OCI-LY7 (cell line): ENCODE measurements around the gene TTF1. TPM values are rescaled to one million over a fixed set of nuclear protein-coding genes. Genes with fewer than 3 reads are reported as not detected.

Experiments used
- BruUV-seq: library from RNA; stranded (reverse); fragments of 400-500 nt; replicated peaks from 2 replicates; lab custom pipeline; 2021; lab: Mats Ljungman, UMichigan
- CTCF ChIA-PET: fragments of 300-600 bp; sonication (Branson Sonifier 250); formaldehyde crosslinking; loops from one replicate; lab custom pipeline; 2022; ENCODE audit warnings: antibody characterized with exemption; ENCODE audit not compliant: unreplicated experiment; lab: Charles Lee
- POLR2A ChIA-PET: fragments of 300-600 bp; sonication (Branson Sonifier 250); formaldehyde crosslinking; loops from one replicate; lab custom pipeline; 2022; ENCODE audit warnings: antibody characterized with exemption; lab: Charles Lee
- DNase-seq: peaks from one replicate; pipeline ENCODE4 v3.0.0-alpha.2; 2015; ENCODE audit warnings: low spot score
- H2AFZ ChIP-seq: fragments of 200-600 bp; sonication (generic), shearing (Covaris generic); 2 replicates; pipeline ENCODE4 v1.6.1; 2014; ENCODE audit warnings: mild to moderate bottlenecking, antibody characterized with exemption, low read length, moderate library complexity
- H3K27ac ChIP-seq: fragments of 200-600 bp; sonication (generic); 2 replicates; pipeline ENCODE4 v1.5.1; 2014; ENCODE audit warnings: mixed run types, low read depth, mild to moderate bottlenecking, moderate library complexity, low read length, inconsistent platforms; ENCODE audit not compliant: poor library complexity, severe bottlenecking
- H3K36me3 ChIP-seq: fragments of 200-600 bp; sonication (generic); 2 replicates; pipeline ENCODE4 v1.6.1; 2014; ENCODE audit warnings: mild to moderate bottlenecking, antibody characterized with exemption, low read length, moderate library complexity, mixed read lengths; ENCODE audit not compliant: insufficient read depth
- H3K4me1 ChIP-seq: fragments of 200-600 bp; sonication (generic); 2 replicates; pipeline ENCODE4 v1.5.1; 2014; ENCODE audit warnings: mild to moderate bottlenecking, low read length; ENCODE audit not compliant: insufficient read depth, poor library complexity, severe bottlenecking
- H3K4me2 ChIP-seq: fragments of 200-600 bp; sonication (generic); 2 replicates; pipeline ENCODE4 v1.6.1; 2014; ENCODE audit warnings: mild to moderate bottlenecking, low read length
- H3K4me3 ChIP-seq: fragments of 200-600 bp; sonication (generic); 2 replicates; pipeline ENCODE4 v1.5.1; 2014; ENCODE audit warnings: mild to moderate bottlenecking, low read depth, low read length; ENCODE audit not compliant: poor library complexity, severe bottlenecking
- H3K79me2 ChIP-seq: fragments of 200-600 bp; sonication (generic); 2 replicates; pipeline ENCODE4 v1.6.1; 2016; ENCODE audit warnings: low read depth, mild to moderate bottlenecking, low read length, moderate library complexity, mixed read lengths; ENCODE audit not compliant: insufficient read depth
- H3K9me2 ChIP-seq: fragments of 200-600 bp; sonication (generic); 2 replicates; pipeline ENCODE4 v1.6.1; 2016; ENCODE audit warnings: mild to moderate bottlenecking, low read length, mixed read lengths; ENCODE audit not compliant: insufficient read depth
- H3K9me3 ChIP-seq: fragments of 200-600 bp; sonication (generic); 2 replicates; pipeline ENCODE4 v1.6.1; 2014; ENCODE audit warnings: mild to moderate bottlenecking, mixed run types, low read length, mixed read lengths
- H4K20me1 ChIP-seq: fragments of 200-600 bp; sonication (generic); 2 replicates; pipeline ENCODE4 v1.6.1; 2014; ENCODE audit warnings: mild to moderate bottlenecking, antibody characterized with exemption, low read length, moderate library complexity, mixed read lengths; ENCODE audit not compliant: insufficient read depth
- EZH2phosphoT487 ChIP-seq: fragments of 200-600 bp; sonication (generic); IDR thresholded peaks from 2 replicates; pipeline ENCODE4 v1.6.1; 2018; ENCODE audit warnings: low read depth, borderline replicate concordance, mild to moderate bottlenecking, mixed run types, antibody characterized with exemption, low read length, moderate library complexity, mixed read lengths
- intact Hi-C: fragments of 100-400 bp; cut with micrococcal nuclease; formaldehyde crosslinking; loops from one replicate; pipeline ENCODE4 v1.10.0; 2022; ENCODE audit not compliant: unreplicated experiment
- total RNA-seq, 2 experiments: library from RNA; depleted of rRNA in 1 of 2; stranded (reverse); fragments of >200 nt in 1 of 2; shearing (Covaris generic) in 1 of 2; gene quantifications; 2 replicates each; pipeline ENCODE4 v1.2.3, GENCODE V29; 2014 to 2022
- TF ChIP-seq, protein P1 (sequence below): fragments of 200-600 bp; sonication (generic); conservative IDR thresholded peaks from 2 replicates; pipeline ENCODE4 v1.5.1; 2014; ENCODE audit warnings: mild to moderate bottlenecking, antibody characterized with exemption, low read length, moderate library complexity, mixed read lengths

Gene TTF1
- total RNA-seq, 2 experiments from 2014 or later, result 17.8 to 21.2 TPM

DNA sequence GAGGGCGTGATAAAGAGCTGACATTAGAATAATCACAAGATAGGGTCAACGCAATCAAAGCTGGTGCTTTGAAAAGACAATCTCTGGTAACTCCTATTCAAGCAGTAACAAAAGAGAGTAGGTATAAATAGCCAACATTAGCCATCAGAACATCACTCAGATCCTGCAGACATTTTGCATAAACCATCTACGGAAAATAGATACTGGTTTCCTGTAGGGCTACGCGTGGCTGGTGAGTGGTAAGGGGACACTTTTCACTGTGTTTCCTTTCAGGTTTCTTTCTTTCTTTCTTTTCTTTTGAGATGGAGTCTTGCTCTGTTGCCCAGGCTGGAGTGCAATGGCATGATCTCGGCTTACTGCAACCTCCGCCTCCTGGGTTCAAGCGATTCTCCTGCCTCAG, 22.3 kb downstream of the TTF1 start:
- BruUV-seq, result no TSS peak
- peak overlapping the region; percentile 87 for H3K4me2 ChIP-seq
- DNase-seq, result peak; percentile 88
- H2AFZ ChIP-seq, result no peak overlapping the region
- peak overlapping the region; percentile 54 for H3K4me3 ChIP-seq
- H3K27ac ChIP-seq, result peak overlapping the region; percentile 99
- H3K9me2 ChIP-seq, result no peaks in the 10 kb centered on the region
- H3K36me3 ChIP-seq, result peaks cover 52% of the 10 kb centered on the region
- intact Hi-C loops, result loop anchor here (1.0 to 5.0 kb wide), 2 partner anchors 22 to 117 kb away; partner anchors contain the start of gene TTF1
- ChIA-PET POLR2A (interaction anchor here (0.6 to 7.4 kb wide), 13 partner anchors 10 to 398 kb away, joined by 3 to 119 read pairs (median 4); partner anchors contain the start of gene SETX), CTCF (interaction anchor here (1.1 to 2.3 kb wide), 3 partner anchors 30 to 33 kb away, joined by 3 to 10 read pairs (median 3); partner anchors contain the start of gene SETX)
- no peaks in the 10 kb centered on the region for H3K9me3 ChIP-seq
- H3K79me2 ChIP-seq, result peaks cover 15% of the 10 kb centered on the region; the same call in 1 of the 2 replicates
- no peaks in the 10 kb centered on the region for H4K20me1 ChIP-seq
- H3K4me1 ChIP-seq, result peaks cover 73% of the 10 kb centered on the region
- TF ChIP-seq, protein P1, sequence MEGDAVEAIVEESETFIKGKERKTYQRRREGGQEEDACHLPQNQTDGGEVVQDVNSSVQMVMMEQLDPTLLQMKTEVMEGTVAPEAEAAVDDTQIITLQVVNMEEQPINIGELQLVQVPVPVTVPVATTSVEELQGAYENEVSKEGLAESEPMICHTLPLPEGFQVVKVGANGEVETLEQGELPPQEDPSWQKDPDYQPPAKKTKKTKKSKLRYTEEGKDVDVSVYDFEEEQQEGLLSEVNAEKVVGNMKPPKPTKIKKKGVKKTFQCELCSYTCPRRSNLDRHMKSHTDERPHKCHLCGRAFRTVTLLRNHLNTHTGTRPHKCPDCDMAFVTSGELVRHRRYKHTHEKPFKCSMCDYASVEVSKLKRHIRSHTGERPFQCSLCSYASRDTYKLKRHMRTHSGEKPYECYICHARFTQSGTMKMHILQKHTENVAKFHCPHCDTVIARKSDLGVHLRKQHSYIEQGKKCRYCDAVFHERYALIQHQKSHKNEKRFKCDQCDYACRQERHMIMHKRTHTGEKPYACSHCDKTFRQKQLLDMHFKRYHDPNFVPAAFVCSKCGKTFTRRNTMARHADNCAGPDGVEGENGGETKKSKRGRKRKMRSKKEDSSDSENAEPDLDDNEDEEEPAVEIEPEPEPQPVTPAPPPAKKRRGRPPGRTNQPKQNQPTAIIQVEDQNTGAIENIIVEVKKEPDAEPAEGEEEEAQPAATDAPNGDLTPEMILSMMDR, result no peak
- no peak for TF ChIP-seq EZH2phosphoT487

GRCh38 chr9:132383462-132383883, 23.2 kb downstream of the TTF1 start:
- peaks cover 54% of the 10 kb centered on the region for H3K36me3 ChIP-seq
- peak overlapping the region; percentile 54 for H3K4me3 ChIP-seq
- peak; percentile 91 for DNase-seq
- no peak for TF ChIP-seq EZH2phosphoT487
- TF ChIP-seq, protein P1, result peak; percentile 76
- peak overlapping the region; percentile 87 for H3K4me2 ChIP-seq
- intact Hi-C loops, result loop anchor here (1.0 to 5.0 kb wide), 2 partner anchors 32 to 116 kb away; no protein-coding TSS in a partner anchor
- ChIA-PET POLR2A (interaction anchor here (0.6 to 7.4 kb wide), 12 partner anchors 11 to 376 kb away, joined by 3 to 119 read pairs (median 4); partner anchors contain the start of gene SETX), CTCF (interaction anchor here (0.7 to 2.3 kb wide), 5 partner anchors 9 to 32 kb away, joined by 3 to 10 read pairs (median 4); partner anchors contain the start of gene SETX)
- peak overlapping the region; percentile 99 for H3K27ac ChIP-seq
- H3K9me3 ChIP-seq, result no peaks in the 10 kb centered on the region
- peaks cover 15% of the 10 kb centered on the region; the same call in 1 of the 2 replicates for H3K79me2 ChIP-seq
- no TSS peak for BruUV-seq
- H4K20me1 ChIP-seq, result no peaks in the 10 kb centered on the region
- H3K4me1 ChIP-seq, result peaks cover 75% of the 10 kb centered on the region
- no peaks in the 10 kb centered on the region for H3K9me2 ChIP-seq
- H2AFZ ChIP-seq, result no peak overlapping the region
